Activated naive CD8-positive, alpha-beta T cell (primary cell): ENCODE measurements around the gene ATRN.

Source experiments
- H3K27ac Mint-ChIP-seq: one replicate; pipeline ENCODE4 v1.8.0; 2021; ENCODE audit warnings: mixed read lengths
- H3K27me3 Mint-ChIP-seq: one replicate; pipeline ENCODE4 v1.8.0; 2021; ENCODE audit warnings: mixed read lengths
- H3K36me3 Mint-ChIP-seq: one replicate; pipeline ENCODE4 v1.8.0; 2021; ENCODE audit warnings: mixed read lengths
- H3K4me1 Mint-ChIP-seq: one replicate; pipeline ENCODE4 v1.8.0; 2021; ENCODE audit warnings: low read depth, mixed read lengths
- H3K4me3 Mint-ChIP-seq: one replicate; pipeline ENCODE4 v1.8.0; 2021; ENCODE audit warnings: mild to moderate bottlenecking, mixed read lengths
- H3K9me3 Mint-ChIP-seq: one replicate; pipeline ENCODE4 v1.8.0; 2021; ENCODE audit warnings: low read depth, mixed read lengths

ATRN gene

DNA sequence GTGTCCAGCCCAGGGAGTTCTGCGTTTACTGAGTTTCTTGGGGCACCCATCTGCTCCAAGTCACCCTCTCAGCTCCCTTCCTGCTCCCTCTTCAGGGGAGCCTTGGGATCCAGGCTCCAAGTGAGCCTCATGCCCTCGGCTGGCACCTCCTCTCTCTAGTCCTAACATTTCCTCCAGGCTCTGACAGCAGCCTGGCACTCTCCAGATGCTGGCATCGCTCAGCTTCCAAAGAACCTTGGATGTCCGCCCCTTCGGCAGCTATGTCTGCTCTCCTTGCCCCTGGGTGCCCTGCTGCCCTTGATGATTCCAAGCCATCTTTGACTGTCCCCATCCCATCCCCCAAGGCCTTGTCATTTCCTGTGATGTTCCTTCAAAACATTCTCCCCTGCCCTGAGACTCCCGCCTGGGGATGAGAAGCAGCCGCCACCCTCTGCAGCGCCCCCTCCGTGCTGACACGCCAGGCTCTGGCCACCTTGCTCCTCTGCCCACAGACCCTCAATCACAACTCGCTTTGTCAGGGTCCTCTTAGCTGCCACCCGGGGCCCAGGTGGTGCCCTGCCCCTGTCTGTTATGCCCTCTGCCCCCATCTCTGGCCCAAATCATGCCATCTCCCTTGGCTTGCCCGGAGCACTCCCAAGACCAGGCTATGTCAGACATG is 199.0 kb downstream of the ATRN start:
- Mint-ChIP-seq H3K36me3 (no peaks in the 10 kb centered on the region), H3K4me1 (peaks cover 27% of the 10 kb centered on the region), H3K27me3 (peaks cover 24% of the 10 kb centered on the region), H3K27ac (no peak overlapping the region), H3K9me3 (no peaks in the 10 kb centered on the region), H3K4me3 (no peak overlapping the region)

DNA sequence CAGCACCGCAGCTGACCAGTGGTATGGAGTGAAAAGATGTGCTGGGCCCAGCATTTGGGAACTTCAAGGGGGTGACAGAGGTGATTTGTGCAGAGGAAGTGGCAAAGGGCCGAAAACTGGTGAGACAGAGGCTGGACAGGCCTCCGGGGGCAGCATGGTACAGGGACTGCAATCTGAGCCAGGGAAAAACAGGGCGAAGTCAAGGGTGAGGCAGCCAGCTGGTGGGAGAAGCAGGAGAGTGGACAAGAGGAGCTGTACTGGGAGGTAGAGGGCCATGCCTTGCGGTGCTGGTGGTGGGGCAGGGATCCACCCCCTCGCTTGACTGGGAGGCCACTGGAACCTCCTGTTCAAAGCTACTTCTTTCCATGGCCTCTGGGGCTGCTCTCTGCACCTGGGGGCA is 199.7 kb downstream of the ATRN start:
- Mint-ChIP-seq H3K36me3 (no peaks in the 10 kb centered on the region), H3K4me3 (no peak overlapping the region), H3K4me1 (peaks cover 20% of the 10 kb centered on the region)

DNA sequence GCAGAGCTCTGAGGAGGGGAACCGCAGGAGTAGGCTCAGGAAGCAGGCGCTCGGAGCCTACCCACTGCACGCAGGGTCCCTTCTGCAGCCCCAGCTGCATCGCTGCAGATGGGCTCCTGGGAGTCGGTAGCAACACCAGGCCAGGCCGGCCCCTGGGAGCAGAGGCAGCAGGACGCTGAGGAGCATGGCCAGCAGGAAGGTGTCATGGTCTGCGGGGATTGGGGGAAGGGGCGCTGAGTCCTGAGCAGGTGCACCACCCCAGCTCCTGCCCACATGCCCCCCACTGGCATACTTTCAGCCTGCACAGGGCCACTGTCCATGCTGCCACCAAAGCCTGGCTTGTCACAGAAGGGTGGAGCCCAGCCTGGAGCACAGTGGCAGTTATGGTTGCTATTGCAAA is 200.1 kb downstream of the ATRN start:
- Mint-ChIP-seq H3K27ac (no peak overlapping the region), H3K36me3 (no peaks in the 10 kb centered on the region), H3K4me3 (no peak overlapping the region), H3K9me3 (no peaks in the 10 kb centered on the region), H3K4me1 (peaks cover 16% of the 10 kb centered on the region), H3K27me3 (peaks cover 31% of the 10 kb centered on the region)

More for the DNA sequence above, 199.7 kb downstream of the ATRN start:
- Mint-ChIP-seq H3K27ac (no peak overlapping the region), H3K9me3 (no peaks in the 10 kb centered on the region), H3K27me3 (peaks cover 30% of the 10 kb centered on the region)

DNA sequence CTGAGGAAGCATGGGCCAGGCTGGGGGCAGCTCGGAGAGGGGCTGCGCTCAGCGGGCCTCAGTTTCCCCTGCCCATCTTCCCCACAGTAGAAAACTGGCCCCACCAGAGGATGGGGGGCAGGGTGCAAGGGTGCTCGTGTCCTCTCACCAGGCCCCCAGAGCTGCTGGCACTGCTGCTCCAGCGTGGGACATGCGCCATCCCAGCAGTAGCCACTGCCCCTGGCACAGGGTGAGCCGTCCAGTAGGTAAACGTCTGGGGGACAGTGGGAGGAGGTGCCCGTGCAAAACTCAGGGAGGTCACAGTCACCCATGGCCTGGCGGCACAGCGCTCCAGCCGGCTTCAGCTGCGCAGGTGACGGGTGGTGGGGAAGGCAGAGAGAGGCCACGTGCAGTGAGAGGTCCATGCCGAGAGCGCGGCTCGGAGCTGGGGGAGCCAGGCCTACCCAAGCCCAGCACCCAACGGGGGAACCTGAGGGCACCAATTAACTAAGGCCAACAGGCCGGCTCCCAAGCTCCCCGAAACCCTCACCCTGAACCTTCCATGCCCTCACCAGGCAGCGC is 201.2 kb downstream of the ATRN start:
- Mint-ChIP-seq H3K36me3 (no peaks in the 10 kb centered on the region), H3K4me3 (no peak overlapping the region), H3K9me3 (no peaks in the 10 kb centered on the region), H3K27me3 (peaks cover 31% of the 10 kb centered on the region), H3K4me1 (peaks cover 10% of the 10 kb centered on the region), H3K27ac (no peak overlapping the region)

DNA sequence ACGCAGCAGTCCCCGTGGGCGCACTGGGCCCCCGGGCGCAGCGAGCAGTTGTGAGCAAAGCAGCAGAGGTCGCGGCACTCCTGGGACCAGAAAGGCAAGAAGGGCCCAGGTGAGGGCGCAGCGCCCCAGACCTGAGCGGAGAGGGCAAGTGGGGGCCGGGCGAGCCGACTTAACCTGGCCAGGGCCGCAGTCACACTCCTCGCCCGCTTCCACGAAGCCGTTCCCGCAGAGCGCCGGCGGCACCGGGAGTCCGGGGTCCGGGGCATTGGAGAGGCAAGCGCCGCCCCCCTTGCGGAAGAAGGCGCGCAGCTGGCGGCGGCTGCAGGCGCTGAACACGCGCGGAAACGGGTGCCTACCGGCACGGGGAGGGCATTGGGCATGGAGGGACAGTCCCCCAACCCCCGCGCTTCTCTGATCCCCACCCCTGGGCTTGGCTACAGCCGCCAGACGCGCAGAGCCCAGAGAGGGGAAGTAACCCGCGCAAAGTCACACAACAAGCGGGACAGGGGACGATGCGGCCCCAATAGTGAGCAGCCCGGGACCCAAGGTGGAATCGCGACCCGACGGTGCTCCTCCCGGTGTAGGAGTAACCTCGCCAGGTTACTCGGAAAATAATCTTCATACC is 201.8 kb downstream of the ATRN start:
- H3K36me3 Mint-ChIP-seq: no peaks in the 10 kb centered on the region
- H3K4me1 Mint-ChIP-seq: peaks cover 6% of the 10 kb centered on the region
- no peak overlapping the region for H3K4me3 Mint-ChIP-seq
- H3K27me3 Mint-ChIP-seq: peaks cover 31% of the 10 kb centered on the region
- no peaks in the 10 kb centered on the region for H3K9me3 Mint-ChIP-seq
- no peak overlapping the region for H3K27ac Mint-ChIP-seq

DNA sequence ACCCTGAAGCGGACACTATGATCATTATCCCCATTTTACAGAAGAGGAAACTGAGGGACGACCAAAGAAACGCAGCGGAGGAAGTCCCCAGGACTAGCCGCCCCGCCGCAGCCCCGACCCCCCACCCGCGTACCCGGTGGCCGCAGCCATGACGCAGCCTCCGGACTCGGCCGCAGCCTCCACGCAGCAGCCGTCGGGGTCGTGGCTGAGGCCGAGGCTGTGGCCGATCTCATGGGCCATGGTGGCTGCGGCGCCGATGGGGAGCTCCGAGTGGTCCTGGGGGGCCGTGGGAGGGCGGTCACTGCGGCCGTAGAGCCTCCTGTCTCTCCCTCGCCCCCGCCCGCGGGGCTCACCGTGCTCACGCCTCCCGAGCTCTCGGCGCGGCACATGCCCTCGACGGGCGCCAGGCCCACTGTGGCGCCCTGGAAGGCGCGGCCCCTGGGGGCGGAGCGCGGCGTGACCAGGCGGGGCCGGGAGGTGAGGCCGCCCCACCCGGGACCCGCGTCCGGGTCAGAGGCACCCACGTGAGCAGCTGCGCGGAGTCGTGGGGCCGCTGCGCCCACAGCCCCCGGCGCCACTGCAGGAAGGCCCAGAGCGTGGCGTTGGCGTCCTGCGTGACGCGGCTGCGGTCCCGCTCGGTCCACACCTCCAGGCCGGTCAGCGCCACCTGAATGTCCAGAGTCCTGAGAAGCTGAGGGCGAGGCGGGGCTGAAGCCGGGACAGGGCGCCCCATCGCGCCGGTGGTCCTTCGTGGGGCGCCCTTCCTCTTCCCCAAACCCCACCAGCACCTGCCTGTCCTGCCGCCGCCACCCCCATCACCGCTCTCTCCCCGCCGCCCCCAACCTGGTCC is 202.6 kb downstream of the ATRN start:
- no peak overlapping the region for H3K4me3 Mint-ChIP-seq

DNA sequence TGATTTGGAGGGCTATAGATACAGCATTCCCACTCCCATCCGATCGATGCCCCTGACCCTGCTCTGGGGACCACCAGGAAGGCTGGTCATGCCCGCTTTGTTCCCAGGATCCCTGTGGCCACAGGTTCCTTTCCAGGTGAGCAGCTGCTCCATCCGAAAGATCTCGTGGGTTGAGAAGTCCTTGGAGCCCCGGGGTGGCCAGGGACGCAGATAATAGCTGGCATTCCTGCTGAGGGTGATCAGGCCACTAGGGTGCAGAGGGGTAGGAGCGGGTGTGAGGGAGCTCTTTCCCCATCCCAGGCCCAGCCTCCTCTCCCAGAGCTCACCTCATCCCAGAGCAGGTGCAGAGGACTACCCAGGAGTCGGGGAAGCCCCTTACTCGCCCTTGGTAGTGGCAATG is 203.6 kb downstream of the ATRN start:
- Mint-ChIP-seq H3K27ac (no peak overlapping the region), H3K4me1 (peaks cover 6% of the 10 kb centered on the region), H3K4me3 (no peak overlapping the region), H3K9me3 (no peaks in the 10 kb centered on the region), H3K27me3 (peaks cover 31% of the 10 kb centered on the region), H3K36me3 (no peaks in the 10 kb centered on the region)

More for the DNA sequence above, 202.6 kb downstream of the ATRN start:
- Mint-ChIP-seq H3K9me3 (no peaks in the 10 kb centered on the region), H3K27ac (no peak overlapping the region), H3K36me3 (no peaks in the 10 kb centered on the region), H3K27me3 (peaks cover 31% of the 10 kb centered on the region), H3K4me1 (peaks cover 6% of the 10 kb centered on the region)

DNA sequence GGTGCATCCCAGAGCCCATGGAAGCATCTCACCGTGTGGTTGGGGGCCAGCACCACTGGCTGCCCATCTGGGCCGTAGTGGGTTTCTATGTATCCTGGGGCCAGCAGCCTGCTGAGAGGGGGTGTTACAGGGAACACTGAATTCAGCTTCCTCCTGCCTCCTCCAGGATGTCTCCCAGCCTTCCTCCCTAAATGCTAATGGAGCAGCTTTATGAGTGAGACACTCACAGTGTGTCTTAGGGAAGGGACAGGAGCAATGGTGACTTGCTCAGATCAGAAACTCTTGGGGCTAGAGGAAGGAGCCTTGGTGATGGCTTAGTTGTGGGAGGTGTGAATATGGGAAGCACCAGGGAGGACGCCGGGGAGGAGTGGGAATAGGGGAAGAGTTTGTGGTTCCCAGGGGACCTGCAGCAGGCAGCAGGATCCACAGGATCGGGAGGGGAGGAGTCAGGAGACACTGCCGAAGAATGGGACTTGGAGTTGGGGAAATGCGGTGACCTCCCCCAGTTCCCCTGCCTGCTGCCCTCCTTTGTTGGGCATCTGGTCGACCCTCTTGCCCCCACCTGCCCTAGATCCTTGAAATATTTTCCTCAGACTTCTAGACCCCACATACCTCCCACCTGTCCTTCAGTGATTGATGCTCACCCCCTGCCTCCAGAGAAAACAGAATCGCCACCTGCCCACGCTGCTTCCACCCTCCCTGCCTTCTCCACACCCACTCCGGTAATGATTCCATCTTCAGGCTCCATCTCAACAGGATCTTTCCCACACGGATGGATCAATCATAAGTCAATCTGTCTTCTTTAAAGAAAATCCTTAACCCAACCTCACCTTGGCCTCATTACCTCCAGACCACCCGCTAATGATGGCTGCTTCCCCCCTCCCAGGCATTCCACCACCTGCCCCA is 204.4 kb downstream of the ATRN start:
- Mint-ChIP-seq H3K27me3 (peaks cover 29% of the 10 kb centered on the region), H3K27ac (no peak overlapping the region)

DNA sequence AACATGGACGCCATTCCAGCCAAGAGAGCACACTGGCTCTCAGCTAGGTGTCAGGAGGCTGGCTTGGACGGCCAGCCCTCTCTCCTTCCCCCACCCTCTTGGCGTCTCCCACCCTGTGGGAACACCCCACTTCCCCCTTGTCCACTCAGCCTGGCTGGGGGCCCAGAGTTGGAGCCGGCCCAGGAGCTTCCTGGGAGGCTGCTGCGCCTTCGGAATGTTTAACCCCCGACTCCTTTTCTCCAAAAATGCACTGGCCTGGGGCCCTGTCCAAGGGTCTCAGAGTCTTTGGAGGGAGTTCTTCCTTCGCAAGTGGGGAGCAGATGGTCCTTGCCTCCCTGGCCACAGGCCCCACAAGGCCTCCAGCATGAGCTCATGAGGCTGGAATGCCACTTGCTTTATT is 206.9 kb downstream of the ATRN start:
- peaks cover 7% of the 10 kb centered on the region for H3K4me1 Mint-ChIP-seq
- H3K36me3 Mint-ChIP-seq: no peaks in the 10 kb centered on the region
- no peaks in the 10 kb centered on the region for H3K9me3 Mint-ChIP-seq
- peaks cover 27% of the 10 kb centered on the region for H3K27me3 Mint-ChIP-seq
- H3K4me3 Mint-ChIP-seq: no peak overlapping the region
- no peak overlapping the region for H3K27ac Mint-ChIP-seq

More for the DNA sequence above, 204.4 kb downstream of the ATRN start:
- Mint-ChIP-seq H3K4me3 (no peak overlapping the region), H3K36me3 (no peaks in the 10 kb centered on the region), H3K9me3 (no peaks in the 10 kb centered on the region), H3K4me1 (peaks cover 6% of the 10 kb centered on the region)

DNA sequence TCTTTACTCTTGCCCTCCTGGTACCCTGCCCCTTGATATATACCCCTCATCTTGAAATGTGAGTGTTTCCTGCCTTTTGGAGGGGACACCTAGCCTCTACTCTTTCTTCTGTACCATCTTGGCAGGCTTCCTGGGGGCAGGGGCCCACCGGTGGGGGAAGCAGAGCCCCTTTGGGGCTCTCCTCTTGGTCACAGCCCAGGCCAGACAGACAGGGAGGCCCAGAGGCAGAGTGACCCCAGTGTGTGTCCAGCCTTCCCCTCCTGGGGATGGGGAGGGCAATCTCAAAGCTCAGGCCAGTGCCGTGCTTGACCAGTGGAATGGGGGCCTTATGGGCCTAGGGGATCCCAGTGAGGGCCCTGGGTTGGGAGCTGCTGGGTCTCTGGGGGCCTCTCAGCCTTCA is 207.4 kb downstream of the ATRN start:
- Mint-ChIP-seq H3K27ac (no peak overlapping the region), H3K4me3 (no peak overlapping the region), H3K4me1 (peaks cover 6% of the 10 kb centered on the region), H3K9me3 (no peaks in the 10 kb centered on the region), H3K27me3 (peaks cover 24% of the 10 kb centered on the region), H3K36me3 (no peaks in the 10 kb centered on the region)

DNA sequence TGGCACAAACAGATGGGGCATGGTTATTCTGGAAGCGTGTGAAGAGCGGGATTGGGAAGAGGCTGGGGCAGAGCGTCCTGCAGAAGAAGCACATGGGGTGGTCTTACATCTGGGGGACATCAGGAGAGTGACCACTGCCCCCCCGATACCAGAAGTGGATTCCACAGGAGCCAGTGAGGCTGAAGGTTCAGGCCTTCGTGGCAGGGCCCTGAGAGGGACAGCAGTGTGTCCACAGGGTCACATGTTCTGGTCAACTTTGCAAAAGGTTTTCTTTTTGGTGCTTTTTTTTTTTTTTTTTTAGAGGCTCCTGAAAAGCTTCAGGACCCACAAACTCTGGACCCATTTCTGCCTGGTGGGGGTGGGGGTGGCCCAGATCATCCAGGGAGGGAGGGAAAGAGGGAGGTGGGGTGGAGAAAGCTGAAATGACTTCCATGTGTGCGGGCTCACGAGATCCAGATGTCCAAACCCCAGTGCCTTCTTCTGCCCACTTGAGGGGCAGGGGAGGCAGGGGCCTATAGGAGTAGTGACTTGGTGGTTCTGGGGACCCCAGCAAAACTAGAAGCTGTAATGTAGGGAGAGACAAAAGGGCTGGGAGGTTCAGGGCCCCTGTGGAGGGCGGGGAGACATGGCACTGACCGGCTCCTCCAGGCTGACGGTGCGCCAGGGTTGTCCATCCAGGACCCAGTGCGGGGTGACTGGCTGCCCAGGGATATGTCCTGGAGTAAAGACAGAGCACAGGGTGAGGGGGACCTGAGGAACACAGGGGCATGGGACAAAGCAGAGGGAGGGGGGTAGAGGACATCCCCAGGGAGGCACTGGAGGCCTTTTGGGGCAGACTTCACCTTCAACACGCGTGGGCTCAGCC is 208.3 kb downstream of the ATRN start:
- peaks cover 6% of the 10 kb centered on the region for H3K4me1 Mint-ChIP-seq
- no peaks in the 10 kb centered on the region for H3K36me3 Mint-ChIP-seq
- H3K27me3 Mint-ChIP-seq: peaks cover 28% of the 10 kb centered on the region
- H3K4me3 Mint-ChIP-seq: no peak overlapping the region
- H3K27ac Mint-ChIP-seq: no peak overlapping the region
- H3K9me3 Mint-ChIP-seq: no peaks in the 10 kb centered on the region

DNA sequence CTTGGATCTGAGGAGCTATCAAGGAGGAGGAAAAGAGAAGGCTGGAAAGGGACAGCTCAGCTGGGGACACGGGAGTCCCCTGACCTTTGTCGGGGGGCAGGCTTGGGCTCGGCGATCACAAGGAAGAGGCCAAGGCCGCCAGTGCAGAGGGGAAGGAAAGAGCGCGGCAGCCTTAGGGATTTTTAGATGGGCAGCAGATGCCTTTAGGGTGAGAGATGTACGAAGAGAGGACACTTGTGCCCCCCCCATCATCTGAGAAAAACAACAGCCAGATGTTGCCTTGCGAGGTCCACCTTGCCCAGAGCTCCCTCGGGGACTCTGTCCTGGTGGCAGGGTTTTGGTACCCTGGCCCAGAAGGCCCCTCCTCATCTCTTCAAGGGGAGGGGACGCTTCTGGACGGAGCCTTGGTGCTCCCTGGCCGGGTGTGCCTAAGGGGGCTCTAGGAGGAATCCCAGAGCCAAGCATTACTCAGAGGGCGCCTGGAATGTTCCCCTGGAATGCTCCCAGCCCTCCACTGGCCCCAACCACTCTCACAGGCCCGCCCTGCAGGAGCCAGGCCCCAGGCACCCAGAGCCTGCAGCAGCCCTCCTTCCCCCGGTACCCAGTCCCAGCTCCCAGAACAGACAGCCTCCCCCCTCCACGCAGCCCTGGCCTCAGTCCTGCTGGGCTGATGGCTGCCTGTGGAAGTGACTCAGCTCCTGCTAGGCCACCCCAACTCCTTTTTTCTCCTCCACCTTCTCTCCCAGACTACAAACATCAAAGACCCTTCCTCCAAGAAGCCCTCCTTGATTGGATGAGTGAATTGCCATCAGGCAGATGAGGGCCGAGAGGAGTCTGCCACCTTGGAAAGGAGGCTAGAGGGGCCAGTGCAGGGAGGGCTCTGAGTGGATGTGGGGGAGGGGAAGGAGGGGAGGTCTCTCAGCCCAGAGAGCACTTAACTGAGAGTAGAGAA is 209.2 kb downstream of the ATRN start:
- H3K27ac Mint-ChIP-seq: no peak overlapping the region
- no peak overlapping the region for H3K4me3 Mint-ChIP-seq
- H3K9me3 Mint-ChIP-seq: no peaks in the 10 kb centered on the region
- H3K36me3 Mint-ChIP-seq: no peaks in the 10 kb centered on the region
- H3K27me3 Mint-ChIP-seq: peaks cover 22% of the 10 kb centered on the region
- peaks cover 6% of the 10 kb centered on the region for H3K4me1 Mint-ChIP-seq
